Prostate gland (tissue), 2 donors: ENCODE results near the gene ZBED1. TPM values are rescaled to one million over a fixed set of nuclear protein-coding genes. Genes with fewer than 3 reads are reported as not detected.
"Not testable (repeated sequence)": the region's sequence is repeated elsewhere in the genome, so short reads cannot be mapped to it uniquely, and the experiment has no call there.

ENCODE experiments used
- DNase-seq: peaks from one replicate; pipeline ENCODE4 v3.0.0-alpha.2; 2019; ENCODE audit warnings: low spot score
- H3K27ac ChIP-seq, 2 donors: fragments of 200-600 bp; sonication (generic); 2 replicates each; pipeline ENCODE4 v1.5.1; 2017 to 2019
- H3K27me3 ChIP-seq: fragments of 200-600 bp; sonication (generic); replicated peaks from 2 replicates; pipeline ENCODE4 v1.5.1; 2019; ENCODE audit not compliant: insufficient read depth
- H3K36me3 ChIP-seq, 2 donors: fragments of 200-600 bp; sonication (generic); 1 replicate in 1 of 2; 2 replicates in 1 of 2; pipeline versions ENCODE4 v1.5.1 to v1.8.1; 2017 to 2019
- H3K4me1 ChIP-seq: fragments of 200-600 bp; sonication (generic); replicated peaks from 2 replicates; pipeline ENCODE4 v1.5.1; 2019
- H3K4me3 ChIP-seq, 2 donors: fragments of 200-600 bp; sonication (generic); 2 replicates each; pipeline ENCODE4 v1.5.1; 2017 to 2019
- H3K9me3 ChIP-seq: fragments of 200-600 bp; sonication (generic); 2 replicates; pipeline ENCODE4 v1.5.1; 2017
- CTCF ChIP-seq, 4 experiments: fragments of 200-600 bp in 2 of 4; fragments of 450-650 bp in 2 of 4; sonication (generic) in 2 of 4; IDR thresholded peaks; 1 replicate in 3 of 4; 2 replicates in 1 of 4; pipeline ENCODE4 v1.5.1; 2016 to 2019; ENCODE audit warnings: antibody characterized with exemption in 4 of 4, mild to moderate bottlenecking in 2 of 4, moderate library complexity in 2 of 4
- POLR2A ChIP-seq: fragments of 450-650 bp; IDR thresholded peaks from one replicate; pipeline ENCODE4 v1.6.1; 2016; ENCODE audit warnings: antibody characterized with exemption, mild to moderate bottlenecking
- POLR2AphosphoS5 ChIP-seq: sonication (generic); formaldehyde crosslinking; IDR thresholded peaks from one replicate; pipeline ENCODE4 v1.6.1; 2017; ENCODE audit warnings: antibody characterized with exemption
- WGBS: methylation state at CpG from one replicate; pipeline ENCODE4 v1.1.5; 2018; 5-methylcytosine and 5-hydroxymethylcytosine counted together
- intact Hi-C: fragments of 100-400 bp; cut with DNase I; formaldehyde crosslinking; loops from one replicate; pipeline ENCODE4 v1.14.2; 2022
- total RNA-seq, 2 donors: library from RNA; depleted of rRNA; stranded (reverse); fragments of >200 nt; gene quantifications; one replicate each; pipeline ENCODE4 v1.1.0, GENCODE V29; 2016

ZBED1 gene
- total RNA-seq, 2 donors from 2014 or later, result 52.6 to 92.1 TPM

GRCh38 chrX:2457289-2458133 is 43.3 kb downstream of the ZBED1 start:
- no peak for DNase-seq
- H3K4me3 ChIP-seq, result no peak overlapping the region
- WGBS, result 88% methylated on average over 26 of the region's 26 CpGs
- no peaks in the 10 kb centered on the region for H3K36me3 ChIP-seq
- H3K27ac ChIP-seq, result no peak overlapping the region
- TF ChIP-seq POLR2AphosphoS5 (no peak), CTCF (IDR thresholded peaks at IDR 0.05) (no peak), POLR2A (no peak)
- no peaks in the 10 kb centered on the region for H3K9me3 ChIP-seq
- intact Hi-C loops, result no loop called here
- no peaks in the 10 kb centered on the region for H3K4me1 ChIP-seq
- H3K27me3 ChIP-seq, result no peaks in the 10 kb centered on the region

- H3K4me3 ChIP-seq, intact Hi-C loops: not testable (repeated sequence)
Observed at GRCh38 chrX:2456091-2456490, 44.7 kb downstream of the ZBED1 start.

GRCh38 chrX:2454620-2455019 is 46.2 kb downstream of the ZBED1 start:
- H3K4me1 ChIP-seq, H3K27me3 ChIP-seq, H3K4me3 ChIP-seq, H3K27ac ChIP-seq, H3K36me3 ChIP-seq, DNase-seq, intact Hi-C loops, H3K9me3 ChIP-seq: not testable (repeated sequence)
- WGBS, result 95% methylated on average over 9 of the region's 9 CpGs

More at GRCh38 chrX:2456091-2456490, 44.7 kb downstream of the ZBED1 start:
- whole genome bisulfite sequencing, result 86% methylated on average over 8 of the region's 8 CpGs
- not testable (repeated sequence) for H3K4me1 ChIP-seq, H3K36me3 ChIP-seq, H3K27me3 ChIP-seq, DNase-seq, H3K27ac ChIP-seq, H3K9me3 ChIP-seq

GRCh38 chrX:2452799-2453198 is 48.0 kb downstream of the ZBED1 start:
- H3K4me1 ChIP-seq, result no peaks in the 10 kb centered on the region
- no peaks in the 10 kb centered on the region for H3K9me3 ChIP-seq
- TF ChIP-seq CTCF (IDR thresholded peaks at IDR 0.05) (no peak), POLR2AphosphoS5 (no peak), POLR2A (no peak)
- no peak for DNase-seq
- no peak overlapping the region for H3K27ac ChIP-seq
- WGBS, result 95% methylated on average over 4 of the region's 4 CpGs
- H3K27me3 ChIP-seq, result no peaks in the 10 kb centered on the region
- intact Hi-C loops, result no loop called here
- H3K36me3 ChIP-seq, result no peaks in the 10 kb centered on the region
- H3K4me3 ChIP-seq, result no peak overlapping the region

GRCh38 chrX:2452317-2452784 is 48.4 kb downstream of the ZBED1 start:
- TF ChIP-seq POLR2AphosphoS5 (no peak), POLR2A (no peak), CTCF (IDR thresholded peaks at IDR 0.05) (no peak)
- no peaks in the 10 kb centered on the region for H3K27me3 ChIP-seq
- H3K9me3 ChIP-seq, result no peaks in the 10 kb centered on the region
- no peak overlapping the region for H3K27ac ChIP-seq
- intact Hi-C loops, result no loop called here
- 93% methylated on average over 22 of the region's 22 CpGs for WGBS
- no peaks in the 10 kb centered on the region for H3K4me1 ChIP-seq
- DNase-seq, result no peak
- H3K4me3 ChIP-seq, result no peak overlapping the region
- no peaks in the 10 kb centered on the region for H3K36me3 ChIP-seq
